ENCODE results near the gene ADAMTSL4. TPM values are rescaled to one million over a fixed set of nuclear protein-coding genes. Genes with fewer than 3 reads are reported as not detected.

Gene ADAMTSL4
- total RNA-seq, 2 experiments from 2014 or later, result 0.16 to 0.22 TPM

DNA sequence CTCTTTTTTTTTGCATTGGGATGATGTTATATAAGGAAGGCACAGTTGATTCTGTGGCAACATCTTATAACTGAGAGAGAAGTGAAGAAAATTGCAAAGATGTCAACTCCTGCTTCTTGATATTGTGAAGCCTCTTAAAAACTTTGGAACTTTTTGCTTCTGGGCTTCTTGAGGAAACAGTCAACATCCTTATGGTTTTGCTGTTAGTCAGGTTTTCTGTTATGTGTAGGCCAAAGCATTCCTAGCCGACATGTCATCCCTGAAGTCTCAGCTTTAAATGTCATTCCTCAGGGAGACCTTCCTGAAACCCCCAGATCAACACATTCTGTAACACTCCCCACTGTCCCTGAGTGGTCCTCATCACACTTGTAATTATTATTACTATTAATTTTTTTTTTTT lies 21.0 kb upstream of the ADAMTSL4 start:
- no peaks in the 10 kb centered on the region for H3K27me3 Mint-ChIP-seq
- Histone ChIP-seq H3K9me3 (ENCODE audit: control insufficient read depth in 1 of 2, insufficient read depth in 1 of 2, low read length in 2 of 2) (no peaks in the 10 kb centered on the region), H3K36me3 (ENCODE audit: insufficient read depth, low read length) (no peaks in the 10 kb centered on the region), H3K27me3 (ENCODE audit: control insufficient read depth in 1 of 2, insufficient read depth in 2 of 2, low read length in 2 of 2) (no peaks in the 10 kb centered on the region), H3K4me1 (ENCODE audit: insufficient read depth, low read length) (no peaks in the 10 kb centered on the region), H3K4me3 (ENCODE audit: low read length) (no peak overlapping the region), H3K27ac (ENCODE audit: low read depth in 1 of 2, low read length in 2 of 2) (no peak overlapping the region)
- H3K27ac Mint-ChIP-seq, result no peak overlapping the region
- ChIA-PET CTCF (no interaction called here), POLR2A (no interaction called here)
- no peak for ATAC-seq (ENCODE audit: poor library complexity)
- no peaks in the 10 kb centered on the region for H3K36me3 Mint-ChIP-seq (ENCODE audit: low read depth)
- H3K4me3 Mint-ChIP-seq, result no peak overlapping the region
- DNase-seq, result no peak
- no peaks in the 10 kb centered on the region for H3K9me3 Mint-ChIP-seq
- intact Hi-C loops (cut with DNase I, micrococcal nuclease), result no loop called here
- no peaks in the 10 kb centered on the region for H3K4me1 Mint-ChIP-seq (ENCODE audit: low read depth)
- TF ChIP-seq, protein P1, sequence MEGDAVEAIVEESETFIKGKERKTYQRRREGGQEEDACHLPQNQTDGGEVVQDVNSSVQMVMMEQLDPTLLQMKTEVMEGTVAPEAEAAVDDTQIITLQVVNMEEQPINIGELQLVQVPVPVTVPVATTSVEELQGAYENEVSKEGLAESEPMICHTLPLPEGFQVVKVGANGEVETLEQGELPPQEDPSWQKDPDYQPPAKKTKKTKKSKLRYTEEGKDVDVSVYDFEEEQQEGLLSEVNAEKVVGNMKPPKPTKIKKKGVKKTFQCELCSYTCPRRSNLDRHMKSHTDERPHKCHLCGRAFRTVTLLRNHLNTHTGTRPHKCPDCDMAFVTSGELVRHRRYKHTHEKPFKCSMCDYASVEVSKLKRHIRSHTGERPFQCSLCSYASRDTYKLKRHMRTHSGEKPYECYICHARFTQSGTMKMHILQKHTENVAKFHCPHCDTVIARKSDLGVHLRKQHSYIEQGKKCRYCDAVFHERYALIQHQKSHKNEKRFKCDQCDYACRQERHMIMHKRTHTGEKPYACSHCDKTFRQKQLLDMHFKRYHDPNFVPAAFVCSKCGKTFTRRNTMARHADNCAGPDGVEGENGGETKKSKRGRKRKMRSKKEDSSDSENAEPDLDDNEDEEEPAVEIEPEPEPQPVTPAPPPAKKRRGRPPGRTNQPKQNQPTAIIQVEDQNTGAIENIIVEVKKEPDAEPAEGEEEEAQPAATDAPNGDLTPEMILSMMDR (IDR thresholded peaks at IDR 0.05), result no peak

DNA sequence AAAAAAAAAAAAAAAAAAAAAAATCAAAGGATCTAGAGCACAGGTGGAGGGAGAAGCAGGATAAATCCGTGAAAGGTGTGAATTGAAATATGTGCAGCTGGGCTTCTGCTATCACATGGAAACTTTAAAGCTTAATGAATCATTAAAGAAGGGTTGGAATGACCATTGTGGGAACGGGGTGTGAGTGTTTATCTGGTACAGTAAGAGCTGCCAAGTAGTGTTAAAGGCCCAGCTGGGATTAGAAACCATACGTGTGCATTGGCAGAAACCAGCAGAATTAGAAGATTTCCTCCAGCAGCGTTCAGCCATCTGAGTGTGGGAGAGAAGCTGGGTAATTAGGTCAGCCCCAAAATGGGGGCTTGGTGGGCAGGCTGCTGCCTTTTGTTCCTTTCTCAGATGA lies 20.2 kb upstream of the ADAMTSL4 start:
- TF ChIP-seq, protein P1 (IDR thresholded peaks at IDR 0.05), result no peak
- intact Hi-C loops (cut with DNase I, micrococcal nuclease), result no loop called here

DNA sequence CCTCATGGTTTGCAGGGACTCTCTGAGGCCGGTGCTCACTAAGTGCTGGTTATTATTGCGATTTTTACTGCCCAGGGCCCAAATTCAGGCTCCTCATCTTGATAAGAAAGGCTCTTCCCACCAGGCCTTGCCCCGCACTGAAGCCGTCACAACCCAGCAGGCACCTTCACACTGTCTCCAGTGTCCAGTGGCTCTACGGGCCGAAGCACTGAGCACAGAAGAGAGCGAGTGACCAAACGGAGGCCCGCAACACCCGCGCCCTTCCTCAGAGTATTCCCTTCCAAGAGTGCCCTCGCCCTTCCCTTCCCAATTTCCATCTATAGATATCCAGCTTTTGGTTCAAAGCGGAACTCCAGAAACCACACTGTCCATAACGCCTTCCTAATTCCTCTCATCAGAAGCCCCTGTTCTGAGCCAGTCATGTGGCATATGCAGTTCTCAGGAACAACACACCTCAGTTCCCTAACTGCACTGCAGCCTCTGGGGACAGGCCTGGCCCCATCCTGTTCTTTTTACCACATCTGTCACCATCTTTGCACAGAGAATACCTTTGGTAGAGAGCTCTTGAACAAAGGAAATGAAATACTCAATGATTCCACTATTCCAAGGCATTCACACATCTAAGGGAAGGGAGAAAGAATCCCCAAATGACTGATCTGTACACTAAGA lies 18.6 kb upstream of the ADAMTSL4 start:
- no peak for DNase-seq
- POLR2A ChIA-PET, result interaction anchor here (0.9 kb wide), 1 partner anchor 44 kb away, joined by 4 read pairs; no protein-coding TSS in a partner anchor
- intact Hi-C loops (cut with DNase I, micrococcal nuclease), result loop anchor here in 1 of 2 experiments (5.0 kb wide), 1 partner anchor 273 kb away; the partner anchor contains the start of gene CA14
- H3K36me3 Mint-ChIP-seq (ENCODE audit: low read depth), result no peaks in the 10 kb centered on the region
- H3K9me3 ChIP-seq (ENCODE audit: control insufficient read depth in 1 of 2, insufficient read depth in 1 of 2, low read length in 2 of 2), result no peaks in the 10 kb centered on the region
- H3K4me1 Mint-ChIP-seq (ENCODE audit: low read depth), result no peaks in the 10 kb centered on the region
- H3K4me3 ChIP-seq (ENCODE audit: low read length), result no peak overlapping the region
- H3K27ac ChIP-seq (ENCODE audit: low read depth in 1 of 2, low read length in 2 of 2), result no peak overlapping the region
- no peaks in the 10 kb centered on the region for H3K27me3 Mint-ChIP-seq
- no peaks in the 10 kb centered on the region for H3K4me1 ChIP-seq (ENCODE audit: insufficient read depth, low read length)
- H3K9me3 Mint-ChIP-seq, result no peaks in the 10 kb centered on the region
- H3K36me3 ChIP-seq (ENCODE audit: insufficient read depth, low read length), result no peaks in the 10 kb centered on the region
- H3K4me3 Mint-ChIP-seq, result no peak overlapping the region
- CTCF ChIA-PET, result no interaction called here
- no peaks in the 10 kb centered on the region for H3K27me3 ChIP-seq (ENCODE audit: control insufficient read depth in 1 of 2, insufficient read depth in 2 of 2, low read length in 2 of 2)
- no peak for ATAC-seq (ENCODE audit: poor library complexity)
- TF ChIP-seq, protein P1 (IDR thresholded peaks at IDR 0.05), result no peak
- no peak overlapping the region for H3K27ac Mint-ChIP-seq

More for the DNA sequence above, 20.2 kb upstream of the ADAMTSL4 start:
- no peaks in the 10 kb centered on the region for H3K9me3 ChIP-seq (ENCODE audit: control insufficient read depth in 1 of 2, insufficient read depth in 1 of 2, low read length in 2 of 2)
- DNase-seq, result no peak
- Mint-ChIP-seq H3K9me3 (no peaks in the 10 kb centered on the region), H3K27me3 (no peaks in the 10 kb centered on the region), H3K27ac (no peak overlapping the region), H3K4me3 (no peak overlapping the region), H3K36me3 (ENCODE audit: low read depth) (no peaks in the 10 kb centered on the region), H3K4me1 (ENCODE audit: low read depth) (no peaks in the 10 kb centered on the region)
- H3K4me3 ChIP-seq (ENCODE audit: low read length), result no peak overlapping the region
- ChIA-PET CTCF (no interaction called here), POLR2A (interaction anchor here (0.8 kb wide), 1 partner anchor 402 kb away, joined by 3 read pairs; no protein-coding TSS in a partner anchor)
- no peaks in the 10 kb centered on the region for H3K36me3 ChIP-seq (ENCODE audit: insufficient read depth, low read length)
- H3K27ac ChIP-seq (ENCODE audit: low read depth in 1 of 2, low read length in 2 of 2), result no peak overlapping the region
- ATAC-seq (ENCODE audit: poor library complexity), result no peak
- H3K4me1 ChIP-seq (ENCODE audit: insufficient read depth, low read length), result no peaks in the 10 kb centered on the region
- H3K27me3 ChIP-seq (ENCODE audit: control insufficient read depth in 1 of 2, insufficient read depth in 2 of 2, low read length in 2 of 2), result no peaks in the 10 kb centered on the region
